HG03439 (cell line): Measurements from ENCODE around the gene GALNT2.

Source experiments
- ATAC-seq: cut with Tn5 transposase; IDR thresholded peaks from one replicate; pipeline ENCODE4 v1.9.1; 2021; ENCODE audit warnings: mild to moderate bottlenecking, moderate library complexity; ENCODE audit not compliant: unreplicated experiment

GALNT2 gene

GRCh38 chr1:230066466-230067404 lies at the start of gene GALNT2:
TSS of gene GALNT2 (plus strand) at chr1:230067238. CDS start at chr1:230067281, 43 bp downstream.
- ATAC-seq = peak; percentile 85

GRCh38 chr1:230020451-230020850 lies 46.6 kb upstream of the GALNT2 start:
- ATAC-seq = no peak

GRCh38 chr1:230022666-230023380 lies 44.2 kb upstream of the GALNT2 start:
- ATAC-seq = no peak

GRCh38 chr1:230025686-230026085 lies 41.4 kb upstream of the GALNT2 start:
- ATAC-seq = no peak

- no peak for ATAC-seq
Observed at GRCh38 chr1:230026139-230026538, 40.9 kb upstream of the GALNT2 start.

GRCh38 chr1:230026572-230026971 lies 40.5 kb upstream of the GALNT2 start:
- no peak for ATAC-seq

GRCh38 chr1:230028602-230029223 lies 38.3 kb upstream of the GALNT2 start:
- no peak for ATAC-seq

GRCh38 chr1:230029244-230029941 lies 37.6 kb upstream of the GALNT2 start:
- no peak for ATAC-seq

- ATAC-seq = no peak
Observed at GRCh38 chr1:230030122-230030821, 36.8 kb upstream of the GALNT2 start.

- no peak for ATAC-seq
Observed at GRCh38 chr1:230031131-230031530, 35.9 kb upstream of the GALNT2 start.

GRCh38 chr1:230032516-230033281 lies 34.3 kb upstream of the GALNT2 start:
- no peak for ATAC-seq

GRCh38 chr1:230037261-230037660 lies 29.8 kb upstream of the GALNT2 start:
- ATAC-seq = no peak

GRCh38 chr1:230040440-230040839 lies 26.6 kb upstream of the GALNT2 start:
- ATAC-seq = no peak

GRCh38 chr1:230043081-230043480 lies 24.0 kb upstream of the GALNT2 start:
- ATAC-seq = no peak

- no peak for ATAC-seq
Observed at GRCh38 chr1:230044729-230045128, 22.3 kb upstream of the GALNT2 start.

- no peak for ATAC-seq
Observed at GRCh38 chr1:230047114-230047865, 19.7 kb upstream of the GALNT2 start.

- ATAC-seq = no peak
Observed at GRCh38 chr1:230048322-230048721, 18.7 kb upstream of the GALNT2 start.

- no peak for ATAC-seq
Observed at GRCh38 chr1:230048922-230049321, 18.1 kb upstream of the GALNT2 start.

GRCh38 chr1:230049731-230050130 lies 17.3 kb upstream of the GALNT2 start:
- ATAC-seq = no peak
